Medulla oblongata (tissue), 1 donor: ENCODE data around the gene HIKESHI.
A peak's percentile ranks its signal among the peaks of the same experiment; 100 is the strongest.

Experiments used
- DNase-seq: peaks from one replicate; pipeline ENCODE4 v3.0.0-alpha.2; 2015; ENCODE audit errors: extremely low spot score

HIKESHI gene

GRCh38 chr11:86374586-86374985 lies 72.5 kb downstream of the HIKESHI start, which contains the start of gene CCDC81:
CCDC81 (plus strand) TSS chr11:86374887; CDS start chr11:86375164, 277 bp downstream.
- DNase-seq: peak; percentile 33

- no peak for DNase-seq
Observed at GRCh38 chr11:86377972-86378371, 75.9 kb downstream of the HIKESHI start.

- DNase-seq: no peak
Observed at GRCh38 chr11:86380295-86381059, 78.4 kb downstream of the HIKESHI start.

- no peak for DNase-seq
Observed at GRCh38 chr11:86383041-86383955, 81.3 kb downstream of the HIKESHI start.

GRCh38 chr11:86386283-86386682 lies 84.2 kb downstream of the HIKESHI start:
- DNase-seq: no peak

GRCh38 chr11:86386746-86387145 lies 84.7 kb downstream of the HIKESHI start:
- peak; percentile 10 for DNase-seq

- no peak for DNase-seq
Observed at GRCh38 chr11:86388198-86388597, 86.2 kb downstream of the HIKESHI start.

GRCh38 chr11:86390487-86390886 lies 88.4 kb downstream of the HIKESHI start:
- DNase-seq: no peak

- DNase-seq: peak; percentile 78
Observed at GRCh38 chr11:86395061-86395551, 93.1 kb downstream of the HIKESHI start.
